Spleen (tissue), 7 donors: ENCODE data around the gene PIK3R4.

Experiments
- POLR2A ChIP-seq, 3 donors: fragments of 450-650 bp; IDR thresholded peaks; one replicate each; pipeline ENCODE4 v1.5.1; 2017; ENCODE audit warnings: antibody characterized with exemption in 3 of 3, mild to moderate bottlenecking in 1 of 3
- TF ChIP-seq, protein P1 (sequence below), 11 experiments: fragments of 200-600 bp in 7 of 11; fragments of 450-650 bp in 4 of 11; sonication (generic) in 4 of 11; IDR thresholded peaks in 8 of 11; conservative IDR thresholded peaks in 3 of 11; 1 replicate in 7 of 11; 2 replicates in 4 of 11; pipeline versions ENCODE4 v1.4.0 to v1.8.0; 2016 to 2021; ENCODE audit warnings: antibody characterized with exemption in 11 of 11, inconsistent platforms in 4 of 11, mild to moderate bottlenecking in 1 of 11
- donor health status: DM: no; HTN: no; CAD: no; lungs with moderate emphysema.
- donor health status: DM: no; HTN: no; CAD: no.
- donor health status: DM: no; HTN: no; CAD: no.

DNA sequence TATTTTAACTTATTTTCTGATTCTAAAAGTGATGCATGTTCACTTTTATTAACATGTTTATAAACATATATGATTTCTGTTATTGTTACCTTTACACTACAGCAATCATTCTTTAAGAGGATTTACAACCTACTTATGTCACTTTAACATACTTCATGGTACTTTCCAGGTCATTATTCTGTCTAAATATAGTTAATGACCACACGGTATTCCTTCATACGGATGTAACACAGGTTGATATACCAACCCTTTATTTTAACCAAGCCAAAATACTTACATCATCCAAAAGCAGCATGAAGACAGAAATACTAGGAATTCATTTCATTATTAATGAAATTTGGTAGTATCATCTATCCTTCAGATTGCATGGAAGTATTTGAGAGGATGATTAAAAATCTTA lies 18.6 kb downstream of the PIK3R4 start:
- no peak for TF ChIP-seq POLR2A (IDR thresholded peaks at IDR 0.05)
- TF ChIP-seq, protein P1, sequence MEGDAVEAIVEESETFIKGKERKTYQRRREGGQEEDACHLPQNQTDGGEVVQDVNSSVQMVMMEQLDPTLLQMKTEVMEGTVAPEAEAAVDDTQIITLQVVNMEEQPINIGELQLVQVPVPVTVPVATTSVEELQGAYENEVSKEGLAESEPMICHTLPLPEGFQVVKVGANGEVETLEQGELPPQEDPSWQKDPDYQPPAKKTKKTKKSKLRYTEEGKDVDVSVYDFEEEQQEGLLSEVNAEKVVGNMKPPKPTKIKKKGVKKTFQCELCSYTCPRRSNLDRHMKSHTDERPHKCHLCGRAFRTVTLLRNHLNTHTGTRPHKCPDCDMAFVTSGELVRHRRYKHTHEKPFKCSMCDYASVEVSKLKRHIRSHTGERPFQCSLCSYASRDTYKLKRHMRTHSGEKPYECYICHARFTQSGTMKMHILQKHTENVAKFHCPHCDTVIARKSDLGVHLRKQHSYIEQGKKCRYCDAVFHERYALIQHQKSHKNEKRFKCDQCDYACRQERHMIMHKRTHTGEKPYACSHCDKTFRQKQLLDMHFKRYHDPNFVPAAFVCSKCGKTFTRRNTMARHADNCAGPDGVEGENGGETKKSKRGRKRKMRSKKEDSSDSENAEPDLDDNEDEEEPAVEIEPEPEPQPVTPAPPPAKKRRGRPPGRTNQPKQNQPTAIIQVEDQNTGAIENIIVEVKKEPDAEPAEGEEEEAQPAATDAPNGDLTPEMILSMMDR (IDR thresholded peaks at IDR 0.05 in 8 of 11, conservative IDR thresholded peaks at IDR 0.05 in 3 of 11): no peak
